Astrocyte of the cerebellum (primary cell): ENCODE measurements around the gene TCF4.
A peak's percentile ranks its signal among the peaks of the same experiment; 100 is the strongest.

Source experiments
- DNase-seq: peaks from one replicate; pipeline ENCODE4 v3.0.0-alpha.2; 2011; ENCODE audit warnings: low read depth
- H3K4me3 ChIP-seq: 2 replicates; pipeline ENCODE4 v1.5.1; 2011; ENCODE audit warnings: mild to moderate bottlenecking, low read depth, low read length, moderate library complexity
- in situ Hi-C: cut with HindIII; loops from 2 replicates; pipeline ENCODE4 v1.10.0; 2017; ENCODE audit warnings: low sequenced_read_pairs
- TF ChIP-seq, protein P1 (sequence below): IDR thresholded peaks from 2 replicates; pipeline ENCODE4 v1.5.1; 2012; ENCODE audit warnings: low read length, low read depth, moderate library complexity, mild to moderate bottlenecking; ENCODE audit errors: missing control alignments

Gene TCF4

DNA sequence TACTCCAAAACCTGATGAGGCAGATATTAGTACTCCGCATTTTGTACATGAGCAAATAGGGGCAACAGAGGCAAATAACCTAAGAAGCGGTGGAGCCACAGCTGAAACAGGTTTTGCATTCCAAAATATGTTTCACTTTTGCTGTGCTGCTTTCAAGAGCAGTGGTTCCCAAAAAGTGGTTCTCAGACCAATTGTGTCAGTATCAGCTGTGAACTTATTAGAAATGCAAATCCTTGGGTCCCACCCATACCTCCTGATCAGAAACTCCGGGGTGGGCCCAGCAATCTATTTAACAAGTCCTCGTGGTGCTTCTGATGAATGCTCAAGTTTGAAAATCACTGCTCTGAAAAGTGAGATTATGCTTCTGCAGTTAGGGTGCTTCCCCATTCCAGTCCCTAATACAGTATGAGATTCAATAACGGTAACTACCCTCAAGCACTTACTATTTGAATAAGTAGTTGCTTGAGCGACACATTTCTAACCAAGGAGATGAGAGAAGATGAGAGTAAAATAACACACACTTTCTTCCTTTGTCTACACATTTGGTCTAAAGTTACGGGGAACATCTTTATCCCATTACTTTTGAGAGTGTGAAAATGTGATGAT, 17.8 kb upstream of the TCF4 start:
- no peak overlapping the region for H3K4me3 ChIP-seq
- in situ Hi-C loops, result no loop called here
- no peak for DNase-seq
- TF ChIP-seq, protein P1, sequence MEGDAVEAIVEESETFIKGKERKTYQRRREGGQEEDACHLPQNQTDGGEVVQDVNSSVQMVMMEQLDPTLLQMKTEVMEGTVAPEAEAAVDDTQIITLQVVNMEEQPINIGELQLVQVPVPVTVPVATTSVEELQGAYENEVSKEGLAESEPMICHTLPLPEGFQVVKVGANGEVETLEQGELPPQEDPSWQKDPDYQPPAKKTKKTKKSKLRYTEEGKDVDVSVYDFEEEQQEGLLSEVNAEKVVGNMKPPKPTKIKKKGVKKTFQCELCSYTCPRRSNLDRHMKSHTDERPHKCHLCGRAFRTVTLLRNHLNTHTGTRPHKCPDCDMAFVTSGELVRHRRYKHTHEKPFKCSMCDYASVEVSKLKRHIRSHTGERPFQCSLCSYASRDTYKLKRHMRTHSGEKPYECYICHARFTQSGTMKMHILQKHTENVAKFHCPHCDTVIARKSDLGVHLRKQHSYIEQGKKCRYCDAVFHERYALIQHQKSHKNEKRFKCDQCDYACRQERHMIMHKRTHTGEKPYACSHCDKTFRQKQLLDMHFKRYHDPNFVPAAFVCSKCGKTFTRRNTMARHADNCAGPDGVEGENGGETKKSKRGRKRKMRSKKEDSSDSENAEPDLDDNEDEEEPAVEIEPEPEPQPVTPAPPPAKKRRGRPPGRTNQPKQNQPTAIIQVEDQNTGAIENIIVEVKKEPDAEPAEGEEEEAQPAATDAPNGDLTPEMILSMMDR, result no peak

DNA sequence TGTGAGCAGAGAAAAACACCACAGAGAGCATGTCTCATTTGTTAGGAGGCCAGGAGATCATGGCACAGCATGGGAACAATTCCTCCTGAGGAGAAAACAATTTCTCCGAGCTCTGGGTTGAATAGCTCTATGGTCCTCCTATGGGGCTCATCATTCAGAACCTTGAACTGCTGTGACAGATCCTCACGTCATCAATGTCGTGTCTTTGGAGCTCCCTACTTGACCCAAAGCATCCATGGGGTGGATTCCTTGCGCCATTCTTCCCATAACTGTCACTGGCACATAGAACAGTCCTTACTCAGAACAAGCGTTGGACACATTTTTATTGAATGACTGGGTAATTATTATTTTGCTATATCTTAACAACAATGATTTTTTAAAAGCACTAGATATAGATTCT, 15.8 kb upstream of the TCF4 start:
- no peak overlapping the region for H3K4me3 ChIP-seq
- no peak for DNase-seq
- in situ Hi-C loops, result no loop called here
- TF ChIP-seq, protein P1, result no peak

DNA sequence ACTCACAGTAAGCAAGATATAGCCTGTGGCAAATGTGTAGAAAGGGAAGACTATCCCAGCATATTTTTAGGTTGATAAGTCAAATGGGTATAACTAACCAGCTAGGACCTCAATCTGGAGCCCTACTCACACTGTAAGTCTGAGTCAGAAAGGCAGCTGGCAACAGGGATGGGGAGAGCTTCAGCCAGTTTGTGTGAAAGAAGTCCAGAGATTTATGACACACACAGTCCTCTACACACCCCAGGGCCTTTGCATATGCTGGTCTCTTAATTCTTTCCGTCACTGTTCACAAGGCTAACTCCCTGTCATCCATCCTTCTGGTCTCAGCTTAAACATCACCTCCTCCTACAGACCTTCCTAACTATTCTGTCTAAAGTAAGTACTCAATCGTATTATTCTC, 5.9 kb upstream of the TCF4 start:
- H3K4me3 ChIP-seq, result no peak overlapping the region
- DNase-seq, result no peak
- TF ChIP-seq, protein P1, result no peak
- in situ Hi-C loops, result no loop called here

DNA sequence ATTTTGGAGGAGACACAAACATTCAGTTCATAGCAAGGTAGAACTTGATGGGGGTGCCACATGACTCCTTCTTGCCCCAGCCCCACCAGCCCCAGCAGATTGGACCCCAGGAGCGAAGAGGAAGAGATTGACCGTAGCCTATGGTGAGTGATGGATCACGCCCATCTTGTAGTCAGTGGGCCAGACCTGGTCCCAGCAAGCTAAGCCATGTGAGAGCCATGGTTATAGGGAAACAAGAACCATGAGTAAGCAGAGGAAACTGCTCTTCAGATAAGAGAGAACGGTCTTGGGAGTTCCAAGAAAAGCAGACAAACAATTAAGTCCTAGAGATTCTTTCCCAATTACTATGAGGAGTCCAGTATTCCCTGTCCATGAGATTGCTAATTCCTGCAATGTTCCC, 4.6 kb upstream of the TCF4 start:
- DNase-seq, result no peak
- in situ Hi-C loops, result no loop called here
- no peak overlapping the region for H3K4me3 ChIP-seq
- TF ChIP-seq, protein P1, result no peak

DNA sequence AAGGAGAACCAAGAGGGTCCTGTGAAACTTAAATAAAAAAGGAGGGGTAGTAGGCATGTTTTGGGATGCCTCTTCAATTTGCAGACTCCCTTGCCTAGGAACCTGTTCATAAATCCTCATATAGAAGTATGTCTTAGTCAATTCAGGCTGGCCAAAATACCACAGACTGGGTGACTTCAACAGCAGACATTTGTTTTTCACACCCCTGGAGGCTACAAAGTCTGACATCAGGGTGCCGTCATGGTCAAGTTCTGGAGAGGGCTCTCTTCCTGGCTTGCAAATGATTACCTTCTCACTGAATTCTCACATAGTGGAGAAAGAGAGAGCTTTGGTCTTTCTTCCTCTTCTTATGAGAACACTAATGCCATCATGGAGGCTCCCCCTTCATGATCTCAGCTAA, 4.1 kb upstream of the TCF4 start:
- in situ Hi-C loops, result no loop called here
- TF ChIP-seq, protein P1, result no peak
- DNase-seq, result no peak
- H3K4me3 ChIP-seq, result no peak overlapping the region

DNA sequence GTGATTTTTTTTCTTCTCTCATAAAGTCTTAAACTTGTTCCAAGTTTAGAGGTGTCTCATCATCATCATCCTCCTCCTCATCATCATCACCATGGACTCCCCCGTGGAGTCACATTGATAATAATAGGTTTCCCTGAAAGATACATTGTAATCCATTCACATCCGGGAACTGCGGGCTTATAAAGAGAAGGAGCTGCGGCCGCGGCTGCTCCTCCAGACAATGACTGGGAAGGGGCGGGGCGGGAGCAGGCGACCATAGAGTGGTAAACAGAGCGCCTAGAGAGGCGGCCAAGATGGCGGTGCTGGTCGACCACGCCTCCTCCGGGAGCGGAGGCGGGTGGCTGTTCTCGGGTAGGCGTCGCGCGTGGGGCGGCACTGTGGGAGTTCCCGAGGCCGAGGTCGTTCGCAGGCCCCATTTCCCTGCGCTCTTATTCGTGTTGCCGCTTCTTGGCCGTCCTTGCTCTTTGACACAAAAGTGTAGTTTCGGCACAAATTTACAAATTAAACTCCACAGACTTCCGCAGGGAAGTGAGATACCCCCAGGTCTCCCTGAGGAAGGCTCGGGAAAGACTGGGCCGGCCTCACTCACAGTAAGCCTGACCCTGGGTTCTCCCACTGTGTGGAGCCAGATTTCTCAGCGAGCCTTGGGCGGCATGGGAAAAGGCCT, 1.8 kb upstream of the TCF4 start:
- DNase-seq, result peak; percentile 92
- TF ChIP-seq, protein P1, result no peak
- in situ Hi-C loops, result no loop called here
- H3K4me3 ChIP-seq, result peak overlapping the region; percentile 63
